ENCODE data around the gene UCP3. TPM values are rescaled to one million over a fixed set of nuclear protein-coding genes. Genes with fewer than 3 reads are reported as not detected.

The UCP3 gene
- total RNA-seq, 5 donors from 2014 or later (not counting 1 experiment from before 2014, with no cell fraction given): 5.7 to 6.8 (median 6.5) TPM

DNA sequence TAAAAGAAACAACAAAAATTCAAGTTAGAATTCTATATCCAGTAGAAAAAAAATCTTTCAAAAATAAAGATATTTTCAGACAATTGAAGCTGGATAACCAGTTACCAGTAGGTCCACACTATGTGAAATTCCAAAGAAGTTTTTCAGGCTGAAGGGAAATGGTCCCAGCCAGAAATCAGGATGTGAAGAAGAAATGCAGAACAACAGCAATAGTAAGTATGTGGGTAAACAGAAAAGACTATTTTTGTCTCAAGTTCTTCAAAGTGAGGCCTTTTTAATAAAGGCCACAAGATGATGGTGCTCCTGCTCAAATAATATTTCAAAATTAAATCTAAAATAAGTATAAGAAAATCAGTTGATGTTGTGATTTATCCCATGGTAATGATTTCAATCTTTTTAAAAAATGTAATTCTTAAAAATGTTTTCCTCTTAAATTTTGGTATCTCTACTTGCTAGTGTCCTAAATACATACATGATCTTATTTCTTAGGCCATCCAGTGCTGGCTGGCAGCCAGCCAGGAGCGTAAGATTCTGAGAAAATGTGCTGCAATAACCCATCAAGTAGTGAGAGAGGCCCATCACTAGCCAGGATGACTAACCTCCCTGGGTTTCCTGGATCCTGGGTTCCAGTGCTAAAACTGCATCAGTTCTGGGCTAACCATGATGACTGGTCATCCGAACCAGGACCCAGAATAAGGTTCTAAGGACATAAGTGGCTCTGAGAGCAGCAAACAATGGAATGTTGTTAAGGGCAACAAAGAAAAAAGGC lies 15.6 kb upstream of the UCP3 start:
- Mint-ChIP-seq H3K27me3 (no peaks in the 10 kb centered on the region), H3K9me3 (no peaks in the 10 kb centered on the region), H3K27ac (no peak overlapping the region), H3K4me1 (peaks cover 18 to 38% (median 26%) of the 10 kb centered on the region in 3 donors), H3K4me3 (no peak overlapping the region), H3K36me3 (peaks cover 38% of the 10 kb centered on the region)
- ChIA-PET POLR2A (no interaction called here), CTCF (no interaction called here)
- Histone ChIP-seq H3K4me1 (ENCODE audit: control insufficient read depth in 1 of 2, extremely low read depth in 1 of 2, insufficient read depth in 2 of 2, low read length in 2 of 2) (peaks cover under 1 to 18% of the 10 kb centered on the region in 2 experiments), H3K36me3 (ENCODE audit: control insufficient read depth in 2 of 2, extremely low read depth in 1 of 2, insufficient read depth in 1 of 2, low read length in 1 of 2) (peaks cover 7 to 14% of the 10 kb centered on the region in 2 donors), H3K4me3 (ENCODE audit: control insufficient read depth in 1 of 2, extremely low read depth in 1 of 2, low read length in 1 of 2) (no peak overlapping the region), H3K9me3 (no peaks in the 10 kb centered on the region), H3K27me3 (replicated peaks in 1 of 2; ENCODE audit: control insufficient read depth in 2 of 2, extremely low read depth in 1 of 2, insufficient read depth in 2 of 2, low read length in 1 of 2) (no peaks in the 10 kb centered on the region), H3K27ac (ENCODE audit: low read length) (no peak overlapping the region)
- DNase-seq (no peak), ATAC-seq (replicated peaks in 1 of 4) (no peak)
- no CpG with 5 or more reads among the region's 2 CpGs for WGBS (ENCODE audit: insufficient coverage)

DNA sequence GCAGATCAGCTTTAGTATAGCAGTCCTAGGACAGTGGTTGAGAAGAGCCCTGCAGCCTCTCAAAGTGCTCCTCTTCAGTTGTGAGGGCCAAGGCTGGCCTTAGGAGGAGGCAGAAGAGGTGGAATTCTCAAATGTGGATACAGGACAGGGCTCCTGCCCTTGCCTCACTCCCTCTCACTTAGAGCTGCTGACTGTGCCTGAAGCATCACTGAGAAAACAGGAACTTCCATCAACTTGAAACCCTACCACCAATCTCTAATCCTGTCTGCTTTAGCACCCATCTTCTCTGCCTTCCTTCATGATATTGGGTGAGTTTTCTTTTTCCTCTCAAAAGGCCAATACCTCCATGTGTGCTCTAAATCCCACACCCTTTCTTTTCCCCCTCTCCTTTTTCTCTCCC lies 14.4 kb upstream of the UCP3 start:
- Histone ChIP-seq H3K27ac (ENCODE audit: low read length) (no peak overlapping the region), H3K27me3 (replicated peaks in 1 of 2; ENCODE audit: control insufficient read depth in 2 of 2, extremely low read depth in 1 of 2, insufficient read depth in 2 of 2, low read length in 1 of 2) (no peaks in the 10 kb centered on the region), H3K4me3 (ENCODE audit: control insufficient read depth in 1 of 2, extremely low read depth in 1 of 2, low read length in 1 of 2) (no peak overlapping the region), H3K4me1 (ENCODE audit: control insufficient read depth in 1 of 2, extremely low read depth in 1 of 2, insufficient read depth in 2 of 2, low read length in 2 of 2) (peaks cover 2 to 29% of the 10 kb centered on the region in 2 experiments), H3K36me3 (ENCODE audit: control insufficient read depth in 2 of 2, extremely low read depth in 1 of 2, insufficient read depth in 1 of 2, low read length in 1 of 2) (peaks cover 10 to 11% of the 10 kb centered on the region in 2 donors), H3K9me3 (no peaks in the 10 kb centered on the region)
- H3K9me3 Mint-ChIP-seq: no peaks in the 10 kb centered on the region
- peaks cover 28% of the 10 kb centered on the region for H3K36me3 Mint-ChIP-seq
- DNase-seq (no peak), ATAC-seq (replicated peaks in 1 of 4) (no peak)
- H3K27me3 Mint-ChIP-seq: no peaks in the 10 kb centered on the region
- CTCF ChIA-PET: no interaction called here
- H3K27ac Mint-ChIP-seq: no peak overlapping the region
- H3K4me3 Mint-ChIP-seq: no peak overlapping the region
- POLR2A ChIA-PET: no interaction called here
- peaks cover 15 to 39% (median 32%) of the 10 kb centered on the region in 3 donors for H3K4me1 Mint-ChIP-seq

DNA sequence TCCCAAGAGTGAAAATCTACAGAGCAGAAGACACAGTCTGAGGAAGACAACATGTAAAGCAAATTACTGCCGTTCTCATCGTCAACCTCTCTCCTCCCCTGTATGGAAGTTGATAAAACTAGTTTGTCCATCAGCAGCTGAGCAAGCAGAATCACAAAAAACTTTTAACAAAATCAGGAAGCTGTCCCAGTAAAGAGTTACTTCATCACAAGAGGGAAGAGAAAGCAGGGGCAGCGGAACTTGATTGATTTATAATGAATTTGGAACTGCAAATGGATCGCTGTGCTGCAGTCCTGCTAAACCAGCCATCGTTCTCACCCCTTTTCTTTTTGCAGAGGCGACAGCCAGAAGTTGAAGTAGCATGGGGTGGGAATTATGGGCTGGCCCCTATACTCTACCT lies 13.7 kb upstream of the UCP3 start:
- peaks cover 25% of the 10 kb centered on the region for H3K36me3 Mint-ChIP-seq
- 100% methylated on average over 2 of the region's 6 CpGs for WGBS (ENCODE audit: insufficient coverage)
- no peak overlapping the region for H3K4me3 Mint-ChIP-seq
- H3K27me3 Mint-ChIP-seq: no peaks in the 10 kb centered on the region
- ChIA-PET POLR2A (no interaction called here), CTCF (no interaction called here)
- H3K4me3 ChIP-seq (ENCODE audit: control insufficient read depth in 1 of 2, extremely low read depth in 1 of 2, low read length in 1 of 2): no peak overlapping the region
- no peak overlapping the region for H3K27ac ChIP-seq (ENCODE audit: low read length)
- DNase-seq (no peak), ATAC-seq (replicated peaks in 1 of 4) (no peak)
- no peaks in the 10 kb centered on the region for H3K9me3 ChIP-seq
- no peaks in the 10 kb centered on the region for H3K27me3 ChIP-seq (replicated peaks in 1 of 2; ENCODE audit: control insufficient read depth in 2 of 2, extremely low read depth in 1 of 2, insufficient read depth in 2 of 2, low read length in 1 of 2)
- no peak overlapping the region for H3K27ac Mint-ChIP-seq
- H3K4me1 Mint-ChIP-seq: peaks cover 15 to 40% (median 27%) of the 10 kb centered on the region in 3 donors
- peaks cover 11 to 12% of the 10 kb centered on the region in 2 donors for H3K36me3 ChIP-seq (ENCODE audit: control insufficient read depth in 2 of 2, extremely low read depth in 1 of 2, insufficient read depth in 1 of 2, low read length in 1 of 2)
- H3K9me3 Mint-ChIP-seq: no peaks in the 10 kb centered on the region
- H3K4me1 ChIP-seq (ENCODE audit: control insufficient read depth in 1 of 2, extremely low read depth in 1 of 2, insufficient read depth in 2 of 2, low read length in 2 of 2): peaks cover 2 to 31% of the 10 kb centered on the region in 2 experiments

DNA sequence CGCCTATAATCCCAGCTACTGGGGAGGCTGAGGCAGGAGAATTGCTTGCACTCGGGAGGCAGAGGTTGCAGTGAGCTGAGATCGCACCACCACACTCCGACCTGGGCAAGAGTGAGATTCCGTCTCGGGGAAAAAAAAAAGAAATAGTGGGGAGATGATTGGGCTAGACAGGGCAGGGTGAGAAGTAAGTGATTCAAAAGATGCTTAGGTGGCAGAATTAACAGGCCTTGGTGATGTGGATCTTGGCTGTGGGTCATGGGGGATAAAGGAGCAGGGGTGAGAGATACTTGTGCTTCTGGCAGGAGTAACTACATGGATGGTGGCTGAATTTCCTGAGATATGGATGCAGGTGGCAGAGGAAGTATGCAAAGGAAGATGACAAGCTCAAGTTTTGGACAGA lies 13.1 kb upstream of the UCP3 start:
- H3K36me3 ChIP-seq (ENCODE audit: control insufficient read depth in 2 of 2, extremely low read depth in 1 of 2, insufficient read depth in 1 of 2, low read length in 1 of 2): peaks cover 11 to 15% of the 10 kb centered on the region in 2 donors
- H3K4me3 Mint-ChIP-seq: no peak overlapping the region
- POLR2A ChIA-PET: no interaction called here
- DNase-seq (no peak), ATAC-seq (replicated peaks in 1 of 4) (no peak)
- no peak overlapping the region for H3K27ac Mint-ChIP-seq
- H3K9me3 Mint-ChIP-seq: no peaks in the 10 kb centered on the region
- WGBS (ENCODE audit: insufficient coverage): 98% methylated on average over 5 of the region's 6 CpGs
- CTCF ChIA-PET: no interaction called here
- H3K27me3 ChIP-seq (replicated peaks in 1 of 2; ENCODE audit: control insufficient read depth in 2 of 2, extremely low read depth in 1 of 2, insufficient read depth in 2 of 2, low read length in 1 of 2): no peaks in the 10 kb centered on the region
- H3K36me3 Mint-ChIP-seq: peaks cover 29% of the 10 kb centered on the region
- H3K4me1 Mint-ChIP-seq: peaks cover 18 to 45% (median 31%) of the 10 kb centered on the region in 3 donors
- no peak overlapping the region for H3K27ac ChIP-seq (ENCODE audit: low read length)
- no peak overlapping the region for H3K4me3 ChIP-seq (ENCODE audit: control insufficient read depth in 1 of 2, extremely low read depth in 1 of 2, low read length in 1 of 2)
- H3K4me1 ChIP-seq (ENCODE audit: control insufficient read depth in 1 of 2, extremely low read depth in 1 of 2, insufficient read depth in 2 of 2, low read length in 2 of 2): peaks cover 2 to 31% of the 10 kb centered on the region in 2 experiments
- no peaks in the 10 kb centered on the region for H3K27me3 Mint-ChIP-seq
- H3K9me3 ChIP-seq: no peaks in the 10 kb centered on the region

DNA sequence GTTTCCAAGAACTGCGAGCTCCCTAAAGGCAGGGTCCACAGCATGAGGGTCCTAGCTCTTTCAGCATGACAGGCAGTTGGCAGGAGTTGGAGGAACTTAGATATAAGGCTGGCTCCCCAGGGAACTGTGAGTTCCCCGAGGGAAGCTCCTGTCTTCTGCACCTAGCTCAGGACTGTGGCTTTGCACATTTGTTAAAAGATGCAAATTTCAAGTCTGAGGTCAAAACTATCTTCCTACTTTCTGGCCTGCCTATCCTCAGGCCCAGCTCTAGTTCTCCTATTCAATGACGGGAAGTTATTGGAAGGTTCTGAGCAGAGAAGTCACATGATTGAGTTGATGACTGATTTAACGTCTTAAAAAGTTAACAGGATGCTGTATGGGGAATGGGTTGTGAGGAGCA lies 11.7 kb upstream of the UCP3 start:
- DNase-seq (no peak), ATAC-seq (replicated peaks in 1 of 4) (no peak)
- H3K4me1 Mint-ChIP-seq: peaks cover 24 to 49% (median 38%) of the 10 kb centered on the region in 3 donors
- H3K4me3 Mint-ChIP-seq: no peak overlapping the region
- H3K9me3 Mint-ChIP-seq: no peaks in the 10 kb centered on the region
- no peaks in the 10 kb centered on the region for H3K27me3 Mint-ChIP-seq
- no peak overlapping the region for H3K4me3 ChIP-seq (ENCODE audit: control insufficient read depth in 1 of 2, extremely low read depth in 1 of 2, low read length in 1 of 2)
- H3K4me1 ChIP-seq (ENCODE audit: control insufficient read depth in 1 of 2, extremely low read depth in 1 of 2, insufficient read depth in 2 of 2, low read length in 2 of 2): peaks cover 2 to 42% of the 10 kb centered on the region in 2 experiments
- H3K27ac ChIP-seq (ENCODE audit: low read length): no peak overlapping the region
- ChIA-PET CTCF (no interaction called here), POLR2A (no interaction called here)
- no peak overlapping the region for H3K27ac Mint-ChIP-seq
- no peaks in the 10 kb centered on the region for H3K27me3 ChIP-seq (replicated peaks in 1 of 2; ENCODE audit: control insufficient read depth in 2 of 2, extremely low read depth in 1 of 2, insufficient read depth in 2 of 2, low read length in 1 of 2)
- peaks cover 30% of the 10 kb centered on the region for H3K36me3 Mint-ChIP-seq
- no peaks in the 10 kb centered on the region for H3K9me3 ChIP-seq
- 42% methylated on average over 3 of the region's 4 CpGs for WGBS (ENCODE audit: insufficient coverage)
- peaks cover 12 to 19% of the 10 kb centered on the region in 2 donors for H3K36me3 ChIP-seq (ENCODE audit: control insufficient read depth in 2 of 2, extremely low read depth in 1 of 2, insufficient read depth in 1 of 2, low read length in 1 of 2)

GRCh38 chr11:74019860-74020259 lies 11.0 kb upstream of the UCP3 start:
- H3K4me3 Mint-ChIP-seq: no peak overlapping the region
- H3K27ac Mint-ChIP-seq: peak overlapping the region; percentile 50 to 74
- H3K4me1 Mint-ChIP-seq: peaks cover 27 to 51% (median 44%) of the 10 kb centered on the region in 3 donors
- peak overlapping the region; percentile 42 for H3K27ac ChIP-seq (ENCODE audit: low read length)
- CTCF ChIA-PET: interaction anchor here in 1 of 2 donors (1.4 kb wide), 1 partner anchor 40 kb away, joined by 3 read pairs; no protein-coding TSS in a partner anchor
- peak in 3 of 4 experiments; percentile 42 to 64 (median 45) for ATAC-seq (replicated peaks in 1 of 4)
- H3K36me3 ChIP-seq (ENCODE audit: control insufficient read depth in 2 of 2, extremely low read depth in 1 of 2, insufficient read depth in 1 of 2, low read length in 1 of 2): peaks cover 14 to 19% of the 10 kb centered on the region in 2 donors
- 38% methylated on average over 1 of the region's 4 CpGs for WGBS (ENCODE audit: insufficient coverage)
- POLR2A ChIA-PET: no interaction called here
- H3K9me3 ChIP-seq: no peaks in the 10 kb centered on the region
- no peak overlapping the region for H3K4me3 ChIP-seq (ENCODE audit: control insufficient read depth in 1 of 2, extremely low read depth in 1 of 2, low read length in 1 of 2)
- no peaks in the 10 kb centered on the region for H3K27me3 Mint-ChIP-seq
- DNase-seq: peak in 1 of 35 experiments; percentile 19
- H3K9me3 Mint-ChIP-seq: no peaks in the 10 kb centered on the region
- H3K36me3 Mint-ChIP-seq: peaks cover 27% of the 10 kb centered on the region
- peaks cover 9 to 48% of the 10 kb centered on the region in 2 experiments for H3K4me1 ChIP-seq (ENCODE audit: control insufficient read depth in 1 of 2, extremely low read depth in 1 of 2, insufficient read depth in 2 of 2, low read length in 2 of 2)
- H3K27me3 ChIP-seq (replicated peaks in 1 of 2; ENCODE audit: control insufficient read depth in 2 of 2, extremely low read depth in 1 of 2, insufficient read depth in 2 of 2, low read length in 1 of 2): no peaks in the 10 kb centered on the region
